Hepatocyte (in vitro differentiated cells): ENCODE results near the gene DOCK1.

Experiments
- CTCF ChIP-seq: fragments of 200-600 bp; sonication (generic); IDR thresholded peaks from 2 replicates; pipeline ENCODE4 v1.5.1; 2016; ENCODE audit warnings: antibody characterized with exemption, mild to moderate bottlenecking; ENCODE audit not compliant: poor library complexity
- EZH2 ChIP-seq: fragments of 200-600 bp; sonication (generic); IDR thresholded peaks from 2 replicates; pipeline ENCODE4 v1.6.1; 2016; ENCODE audit warnings: antibody characterized with exemption, mild to moderate bottlenecking, borderline replicate concordance

GRCh38 chr10:126977216-126977615 is 72.0 kb downstream of the DOCK1 start:
- TF ChIP-seq CTCF (no peak), EZH2 (no peak)
